A549 (cell line): ENCODE results near the gene IFNA17.

Experiments used
- EP300 ChIP-seq, 2 experiments: fragments of >200 bp; sonication (Bioruptor Twin); formaldehyde crosslinking; IDR thresholded peaks; 2 replicates in 1 of 2; 3 replicates in 1 of 2; pipeline ENCODE4 v1.6.1; 2016 to 2017
- KDM1A ChIP-seq: fragments of 200-600 bp; sonication (generic); IDR thresholded peaks from 2 replicates; pipeline ENCODE4 v1.6.1; 2016; ENCODE audit warnings: low read depth, mild to moderate bottlenecking
- TF ChIP-seq, protein P1 (sequence below): fragments of >200 bp; sonication (Bioruptor Twin); formaldehyde crosslinking; IDR thresholded peaks from 3 replicates; pipeline ENCODE4 v1.5.1; 2016

DNA sequence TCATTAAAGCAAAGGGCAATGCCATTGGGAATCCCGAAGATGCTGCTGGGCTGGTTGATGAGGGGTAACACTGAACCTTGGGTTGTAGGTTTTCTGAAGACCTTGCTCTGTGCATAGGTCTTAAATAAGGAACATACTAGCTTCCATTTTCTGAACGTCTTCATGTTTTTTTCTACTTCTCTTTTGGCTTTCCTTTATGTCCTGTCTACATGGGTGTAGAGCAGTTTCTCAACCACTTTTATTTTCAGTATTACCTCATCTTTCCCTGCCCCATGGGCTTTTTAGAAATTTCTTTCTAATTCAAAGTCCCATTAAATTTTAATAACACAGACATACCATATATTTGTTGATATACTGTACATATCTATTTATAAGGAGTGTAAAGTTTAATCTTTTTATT lies 11.9 kb upstream of the IFNA17 start, which contains the start of gene IFNA14:
- no peak for TF ChIP-seq KDM1A
- TF ChIP-seq EP300 (IDR thresholded peaks at IDR 0.05): no peak
- TF ChIP-seq, protein P1, sequence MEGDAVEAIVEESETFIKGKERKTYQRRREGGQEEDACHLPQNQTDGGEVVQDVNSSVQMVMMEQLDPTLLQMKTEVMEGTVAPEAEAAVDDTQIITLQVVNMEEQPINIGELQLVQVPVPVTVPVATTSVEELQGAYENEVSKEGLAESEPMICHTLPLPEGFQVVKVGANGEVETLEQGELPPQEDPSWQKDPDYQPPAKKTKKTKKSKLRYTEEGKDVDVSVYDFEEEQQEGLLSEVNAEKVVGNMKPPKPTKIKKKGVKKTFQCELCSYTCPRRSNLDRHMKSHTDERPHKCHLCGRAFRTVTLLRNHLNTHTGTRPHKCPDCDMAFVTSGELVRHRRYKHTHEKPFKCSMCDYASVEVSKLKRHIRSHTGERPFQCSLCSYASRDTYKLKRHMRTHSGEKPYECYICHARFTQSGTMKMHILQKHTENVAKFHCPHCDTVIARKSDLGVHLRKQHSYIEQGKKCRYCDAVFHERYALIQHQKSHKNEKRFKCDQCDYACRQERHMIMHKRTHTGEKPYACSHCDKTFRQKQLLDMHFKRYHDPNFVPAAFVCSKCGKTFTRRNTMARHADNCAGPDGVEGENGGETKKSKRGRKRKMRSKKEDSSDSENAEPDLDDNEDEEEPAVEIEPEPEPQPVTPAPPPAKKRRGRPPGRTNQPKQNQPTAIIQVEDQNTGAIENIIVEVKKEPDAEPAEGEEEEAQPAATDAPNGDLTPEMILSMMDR: no peak
